GM20000 (cell line): ENCODE data around the gene PTCD1.
A peak's percentile ranks its signal among the peaks of the same experiment; 100 is the strongest.

ENCODE experiments used
- DNase-seq: peaks from one replicate; pipeline ENCODE4 v3.0.0; 2012; ENCODE audit warnings: low spot score
- CTCF ChIP-seq: IDR thresholded peaks from 2 replicates; pipeline ENCODE4 v1.5.1; 2012; ENCODE audit warnings: mild to moderate bottlenecking, control low read depth; ENCODE audit errors: extremely low read depth, missing control alignments

PTCD1 gene

DNA sequence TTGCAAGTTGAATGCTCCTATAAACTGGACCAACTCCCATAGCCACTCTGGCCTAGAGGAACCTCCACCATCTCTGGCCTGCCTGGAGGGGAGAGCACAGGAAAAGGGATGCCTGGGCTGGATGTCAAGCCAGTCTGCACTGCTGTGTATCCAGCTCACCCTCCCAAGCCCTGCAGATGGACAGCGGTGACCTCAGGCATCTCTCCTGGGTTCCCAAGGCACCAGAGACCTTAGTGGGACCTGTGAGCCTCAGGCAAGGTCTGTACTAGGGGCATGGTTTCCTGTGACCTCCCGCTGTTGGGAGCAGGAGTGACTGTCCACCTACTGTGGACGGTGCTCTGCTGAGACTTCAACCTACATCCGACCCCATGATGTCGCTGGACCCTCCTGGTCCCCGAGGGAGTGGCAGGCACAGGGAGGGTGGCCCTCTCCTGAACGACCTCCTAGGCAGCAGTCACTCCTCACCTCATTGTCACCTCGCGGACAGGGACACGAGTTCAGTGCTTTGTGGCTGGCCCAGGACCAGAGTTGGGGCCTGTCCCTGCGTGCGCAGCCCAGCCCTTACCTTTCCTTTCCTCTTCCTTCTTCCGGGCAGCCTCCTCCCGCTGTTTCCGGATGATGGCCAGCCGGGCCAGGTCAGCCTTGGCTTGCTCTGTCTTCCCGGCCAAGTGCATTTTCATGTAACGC lies 41.2 kb downstream of the PTCD1 start:
- DNase-seq: no peak
- no peak for TF ChIP-seq CTCF

- TF ChIP-seq CTCF: no peak
- DNase-seq: no peak
Observed at GRCh38 chr7:99396418-99397296, 41.9 kb downstream of the PTCD1 start.

GRCh38 chr7:99395616-99396327 lies 42.8 kb downstream of the PTCD1 start:
- TF ChIP-seq CTCF: no peak
- DNase-seq: no peak

GRCh38 chr7:99394188-99394502 lies 44.5 kb downstream of the PTCD1 start:
- DNase-seq: no peak
- TF ChIP-seq CTCF: no peak

GRCh38 chr7:99393355-99394187 lies 45.0 kb downstream of the PTCD1 start:
- TF ChIP-seq CTCF: no peak
- no peak for DNase-seq

DNA sequence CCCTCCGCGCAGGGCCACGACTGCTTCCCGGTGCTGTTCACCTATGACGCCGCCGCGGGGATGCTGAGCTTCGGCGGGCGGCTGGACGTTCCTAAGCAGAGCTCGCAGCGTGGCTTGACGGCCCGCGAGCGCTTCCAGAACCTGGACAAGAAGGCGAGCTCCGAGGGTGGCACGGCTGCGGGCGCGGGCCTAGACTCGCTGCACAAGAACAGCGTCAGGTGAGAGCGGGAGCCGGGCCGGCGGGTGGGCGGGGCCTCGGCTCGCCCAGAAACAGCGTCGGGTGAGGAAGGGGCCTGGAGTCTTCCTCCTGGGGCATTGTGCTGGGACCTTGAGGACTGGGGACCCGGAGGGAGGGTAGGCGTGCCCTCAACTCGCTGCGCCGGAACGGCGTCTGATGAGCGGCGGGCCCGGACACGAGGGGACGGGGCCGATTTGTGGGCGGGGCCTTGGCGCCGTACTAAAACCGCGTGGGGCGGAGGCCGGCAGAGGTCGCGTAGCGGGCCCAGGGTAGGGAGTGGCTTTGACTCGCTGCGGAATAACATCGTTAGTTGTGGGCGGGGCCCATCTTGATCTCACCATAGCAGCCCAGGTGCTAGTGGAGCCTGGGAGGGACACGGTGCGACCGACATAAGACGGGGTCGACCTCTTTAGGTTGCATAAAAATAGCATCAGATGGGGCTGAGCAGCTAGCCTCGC lies 45.8 kb downstream of the PTCD1 start:
- no peak for TF ChIP-seq CTCF
- peak; percentile 81 for DNase-seq
